HCT116 (cell line): ENCODE data around the gene TKFC. TPM values are rescaled to one million over a fixed set of nuclear protein-coding genes. Genes with fewer than 3 reads are reported as not detected.

Experiments used
- ATAC-seq: fragments of 200-7000 bp; cut with Tn5 transposase; 2 replicates; pipeline ENCODE4 v1.9.1; 2020; ENCODE audit warnings: mild to moderate bottlenecking, moderate library complexity
- BruUV-seq: library from RNA; stranded (reverse); fragments of 400-500 nt; replicated peaks from 2 replicates; lab custom pipeline; 2021; lab: Mats Ljungman, UMichigan
- CTCF ChIA-PET: fragments of 300-600 bp; sonication (Branson Sonifier 250); formaldehyde crosslinking; loops from one replicate; lab custom pipeline; 2021; ENCODE audit warnings: antibody characterized with exemption; lab: Charles Lee
- POLR2A ChIA-PET: fragments of 300-600, 350-600 bp; sonication (Branson Sonifier 250); formaldehyde crosslinking; loops from one replicate; lab custom pipeline; 2021; ENCODE audit warnings: antibody characterized with exemption; lab: Charles Lee
- RAD21 ChIA-PET, 2 experiments: fragments of 300-600 bp; sonication (Branson Sonifier 250); formaldehyde crosslinking; loops; one replicate each; lab custom pipeline; 2023; ENCODE audit warnings: low total read pairs in 2 of 2; ENCODE audit not compliant: uncharacterized antibody in 2 of 2, unreplicated experiment in 2 of 2, low non-redundant PET in 1 of 2; lab: Charles Lee
- DNase-seq: peaks from one replicate; pipeline ENCODE4 v3.0.0-alpha.2; 2010; ENCODE audit warnings: low read depth, low spot score
- H2AFZ ChIP-seq: fragments of 200-600 bp; shearing (Covaris generic), sonication (generic); 2 replicates; pipeline ENCODE4 v1.6.1; 2017; ENCODE audit warnings: low read depth, mixed run types, mixed read lengths, antibody characterized with exemption, low read length; ENCODE audit not compliant: poor library complexity, severe bottlenecking
- H3K27ac ChIP-seq: 2 replicates; pipeline ENCODE4 v1.5.1; 2012; ENCODE audit warnings: low read depth, low read length
- H3K27me3 ChIP-seq: fragments of 200-600 bp; sonication (generic); 2 replicates; pipeline ENCODE4 v1.6.1; 2016; ENCODE audit warnings: mixed run types, low read length, mixed read lengths; ENCODE audit not compliant: insufficient read depth
- H3K36me3 ChIP-seq, 2 experiments: fragments of 200-500 bp in 1 of 2; fragments of 200-600 bp in 1 of 2; sonication (Bioruptor generic) in 1 of 2; sonication (generic) in 1 of 2; 2 replicates each; pipeline versions ENCODE4 v1.5.1 to v1.6.1; 2014 to 2016; ENCODE audit warnings: low read length in 2 of 2, inconsistent platforms in 1 of 2, mixed read lengths in 1 of 2, mixed run types in 1 of 2; ENCODE audit not compliant: insufficient read depth in 2 of 2, control insufficient read depth in 1 of 2
- H3K4me1 ChIP-seq, 2 experiments: fragments of 200-600 bp in 1 of 2; sonication (generic) in 1 of 2; 2 replicates each; pipeline versions ENCODE4 v1.5.1 to v1.6.1; 2012 to 2017; ENCODE audit warnings: low read length in 2 of 2, inconsistent platforms in 1 of 2, mild to moderate bottlenecking in 1 of 2, mixed read lengths in 1 of 2, mixed run types in 1 of 2, moderate library complexity in 1 of 2; ENCODE audit not compliant: insufficient read depth in 2 of 2, control insufficient read depth in 1 of 2
- H3K4me2 ChIP-seq: fragments of 200-600 bp; sonication (generic); 2 replicates; pipeline ENCODE4 v1.6.1; 2017; ENCODE audit warnings: mixed run types, low read length, mixed read lengths
- H3K4me3 ChIP-seq, 2 experiments: fragments of 200-600 bp in 1 of 2; sonication (generic) in 1 of 2; replicated peaks in 1 of 2; 2 replicates each; pipeline ENCODE4 v1.5.1; 2011 to 2016; ENCODE audit warnings: low read length in 2 of 2, control low read depth in 1 of 2, low read depth in 1 of 2, mild to moderate bottlenecking in 1 of 2, mixed read lengths in 1 of 2, mixed run types in 1 of 2
- H3K79me2 ChIP-seq: fragments of 200-600 bp; sonication (generic); 2 replicates; pipeline ENCODE4 v1.6.1; 2017; ENCODE audit warnings: mild to moderate bottlenecking, mixed run types, low read length, moderate library complexity, mixed read lengths; ENCODE audit not compliant: insufficient read depth
- H3K9ac ChIP-seq: fragments of 200-600 bp; sonication (generic); 2 replicates; pipeline ENCODE4 v1.6.1; 2016; ENCODE audit warnings: low read length, mixed read lengths
- H3K9me2 ChIP-seq: fragments of 200-600 bp; sonication (generic), shearing (Covaris generic); 2 replicates; pipeline ENCODE4 v1.6.1; 2017; ENCODE audit warnings: mixed run types, mild to moderate bottlenecking, moderate library complexity; ENCODE audit not compliant: insufficient read depth
- H3K9me3 ChIP-seq, 2 experiments: fragments of 200-500 bp in 1 of 2; fragments of 200-600 bp in 1 of 2; sonication (Bioruptor generic) in 1 of 2; sonication (generic) in 1 of 2; 2 replicates each; pipeline ENCODE4 v1.6.1; 2014 to 2017; ENCODE audit warnings: low read length in 2 of 2, mixed read lengths in 2 of 2, inconsistent platforms in 1 of 2, low read depth in 1 of 2, mild to moderate bottlenecking in 1 of 2, mixed run types in 1 of 2, moderate library complexity in 1 of 2; ENCODE audit not compliant: control insufficient read depth in 1 of 2, insufficient read depth in 1 of 2
- H4K20me1 ChIP-seq: fragments of 200-600 bp; sonication (generic), shearing (Covaris generic); 2 replicates; pipeline ENCODE4 v1.6.1; 2017; ENCODE audit warnings: mixed run types, mild to moderate bottlenecking, moderate library complexity; ENCODE audit not compliant: insufficient read depth
- CBX3 ChIP-seq: IDR thresholded peaks from 2 replicates; pipeline ENCODE4 v1.6.1; 2012; ENCODE audit warnings: low read depth
- ELF1 ChIP-seq: IDR thresholded peaks from 2 replicates; pipeline ENCODE4 v1.6.1; 2012; ENCODE audit warnings: low read depth, borderline replicate concordance
- EZH2phosphoT487 ChIP-seq: fragments of 200-600 bp; IDR thresholded peaks from 2 replicates; pipeline ENCODE4 v1.6.1; 2018; ENCODE audit warnings: antibody characterized with exemption, borderline replicate concordance
- FOSL1 ChIP-seq: IDR thresholded peaks from 2 replicates; pipeline ENCODE4 v1.6.1; 2012; ENCODE audit warnings: low read depth
- POLR2AphosphoS5 ChIP-seq: IDR thresholded peaks from 2 replicates; pipeline ENCODE4 v1.6.1; 2011; ENCODE audit warnings: mild to moderate bottlenecking, low read depth, low read length, moderate library complexity
- SIN3A ChIP-seq: IDR thresholded peaks from 2 replicates; pipeline ENCODE4 v1.6.1; 2012; ENCODE audit warnings: low read depth
- YY1 ChIP-seq: IDR thresholded peaks from 2 replicates; pipeline ENCODE4 v1.6.1; 2011; ENCODE audit warnings: low read length, low read depth, moderate library complexity, mild to moderate bottlenecking; ENCODE audit not compliant: insufficient replicate concordance; ENCODE audit errors: extremely low read depth
- intact Hi-C: fragments of 100-400 bp; cut with micrococcal nuclease; formaldehyde crosslinking; loops from 2 replicates; pipeline ENCODE4 v1.10.0; 2022
- total RNA-seq: library from RNA; stranded (reverse); gene quantifications from one replicate; pipeline ENCODE4 v1.2.1, GENCODE V29; 2021; ENCODE audit not compliant: unreplicated experiment
- TF ChIP-seq, protein P1 (sequence below): IDR thresholded peaks from 2 replicates; pipeline ENCODE4 v1.6.1; 2011; ENCODE audit warnings: mild to moderate bottlenecking, low read length, moderate library complexity; ENCODE audit not compliant: insufficient replicate concordance; ENCODE audit errors: extremely low read depth
- TF ChIP-seq, protein P2 (sequence below), 3 experiments: fragments of 200-600 bp in 1 of 3; sonication (generic) in 1 of 3; IDR thresholded peaks in 2 of 3; conservative IDR thresholded peaks in 1 of 3; 2 replicates each; pipeline ENCODE4 v1.5.1; 2012 to 2017; ENCODE audit warnings: low read depth in 2 of 3, low read length in 2 of 3, antibody characterized with exemption in 1 of 3, borderline replicate concordance in 1 of 3, control low read depth in 1 of 3, mild to moderate bottlenecking in 1 of 3, mixed read lengths in 1 of 3, mixed run types in 1 of 3, moderate library complexity in 1 of 3; ENCODE audit not compliant: insufficient read depth in 1 of 3

Gene TKFC
- total RNA-seq, 1 experiment from 2014 or later = 156 TPM

DNA sequence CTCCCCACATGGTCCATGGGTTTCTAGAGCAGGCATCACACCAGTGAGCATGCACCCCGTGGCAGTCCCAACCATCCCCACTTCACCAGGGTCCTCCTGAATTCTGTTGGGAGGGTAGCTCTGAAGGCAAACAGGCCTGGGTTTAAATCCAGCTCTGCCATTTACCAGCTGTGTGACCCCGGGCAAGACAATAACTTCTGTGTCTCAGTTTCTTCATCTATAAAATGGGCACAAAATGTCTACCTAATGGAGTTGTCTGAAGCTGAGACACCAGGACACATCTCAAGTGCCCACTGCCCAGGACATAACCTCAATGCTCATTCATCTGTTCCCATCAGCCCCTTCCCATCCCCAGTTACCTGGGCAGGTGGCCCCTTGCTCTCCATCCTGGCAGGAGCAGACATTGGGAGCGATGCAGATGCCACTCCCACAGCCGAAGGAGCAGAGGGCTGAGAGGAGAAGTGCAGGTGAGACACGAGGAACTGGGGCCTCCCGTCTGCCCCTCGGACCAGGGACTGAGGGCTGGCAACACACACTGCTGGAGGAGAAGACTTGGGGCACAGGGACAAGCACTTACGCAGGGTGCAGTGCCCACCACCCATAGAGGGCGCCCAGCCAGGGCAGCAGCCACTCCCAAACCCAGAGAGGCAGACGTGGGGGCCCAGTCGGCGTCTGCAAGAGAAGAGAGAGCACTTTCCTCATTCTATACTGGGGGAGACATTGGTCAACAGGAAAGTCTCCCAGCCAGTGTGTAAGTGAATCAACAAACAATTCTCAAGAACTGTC is 41.9 kb upstream of the TKFC start:
- BruUV-seq = no TSS peak

DNA sequence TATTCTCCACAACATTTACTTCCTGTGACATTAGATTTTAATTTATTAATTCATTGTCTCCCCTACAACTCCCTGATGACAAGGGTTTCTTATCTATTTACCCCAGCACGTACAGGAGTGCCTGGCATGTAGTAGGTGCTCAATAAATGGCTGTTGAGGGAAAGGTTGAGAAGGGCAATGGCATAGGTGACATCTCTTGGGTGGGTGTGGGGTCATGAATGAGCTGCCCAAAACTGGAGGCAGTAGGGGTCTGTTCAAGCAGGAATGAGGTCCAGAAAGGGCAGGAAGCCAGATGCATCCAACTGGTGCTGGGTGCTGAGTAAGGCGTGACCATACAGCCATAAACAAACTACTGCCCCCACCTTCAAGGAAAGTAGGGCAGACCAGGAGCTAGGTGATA is 40.7 kb upstream of the TKFC start:
- no TSS peak for BruUV-seq
- Histone ChIP-seq H3K27me3 (no peaks in the 10 kb centered on the region), H3K79me2 (no peaks in the 10 kb centered on the region), H3K4me3 (no peak overlapping the region), H3K4me2 (no peak overlapping the region), H4K20me1 (no peaks in the 10 kb centered on the region), H3K36me3 (no peaks in the 10 kb centered on the region), H3K4me1 (no peaks in the 10 kb centered on the region), H3K9me2 (no peaks in the 10 kb centered on the region), H3K9ac (no peak overlapping the region), H2AFZ (no peak overlapping the region), H3K9me3 (no peaks in the 10 kb centered on the region), H3K27ac (no peak overlapping the region)
- no peak for DNase-seq
- no peak for ATAC-seq
- CTCF ChIA-PET = no interaction called here
- RAD21 ChIA-PET = no interaction called here
- intact Hi-C loops = no loop called here
- POLR2A ChIA-PET = no interaction called here
- TF ChIP-seq SIN3A = no peak
- TF ChIP-seq POLR2AphosphoS5 = no peak
- TF ChIP-seq, protein P1, sequence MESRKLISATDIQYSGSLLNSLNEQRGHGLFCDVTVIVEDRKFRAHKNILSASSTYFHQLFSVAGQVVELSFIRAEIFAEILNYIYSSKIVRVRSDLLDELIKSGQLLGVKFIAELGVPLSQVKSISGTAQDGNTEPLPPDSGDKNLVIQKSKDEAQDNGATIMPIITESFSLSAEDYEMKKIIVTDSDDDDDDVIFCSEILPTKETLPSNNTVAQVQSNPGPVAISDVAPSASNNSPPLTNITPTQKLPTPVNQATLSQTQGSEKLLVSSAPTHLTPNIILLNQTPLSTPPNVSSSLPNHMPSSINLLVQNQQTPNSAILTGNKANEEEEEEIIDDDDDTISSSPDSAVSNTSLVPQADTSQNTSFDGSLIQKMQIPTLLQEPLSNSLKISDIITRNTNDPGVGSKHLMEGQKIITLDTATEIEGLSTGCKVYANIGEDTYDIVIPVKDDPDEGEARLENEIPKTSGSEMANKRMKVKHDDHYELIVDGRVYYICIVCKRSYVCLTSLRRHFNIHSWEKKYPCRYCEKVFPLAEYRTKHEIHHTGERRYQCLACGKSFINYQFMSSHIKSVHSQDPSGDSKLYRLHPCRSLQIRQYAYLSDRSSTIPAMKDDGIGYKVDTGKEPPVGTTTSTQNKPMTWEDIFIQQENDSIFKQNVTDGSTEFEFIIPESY = no peak
- TF ChIP-seq EZH2phosphoT487 = no peak
- TF ChIP-seq CBX3 = no peak
- TF ChIP-seq FOSL1 = no peak
- no peak for TF ChIP-seq ELF1

More for the DNA sequence above, 41.9 kb upstream of the TKFC start:
- Histone ChIP-seq H3K27me3 (no peaks in the 10 kb centered on the region), H3K4me2 (no peak overlapping the region), H3K9me3 (no peaks in the 10 kb centered on the region), H4K20me1 (no peaks in the 10 kb centered on the region), H3K27ac (no peak overlapping the region), H3K4me1 (no peaks in the 10 kb centered on the region)
- POLR2A ChIA-PET = no interaction called here
- TF ChIP-seq, protein P2, sequence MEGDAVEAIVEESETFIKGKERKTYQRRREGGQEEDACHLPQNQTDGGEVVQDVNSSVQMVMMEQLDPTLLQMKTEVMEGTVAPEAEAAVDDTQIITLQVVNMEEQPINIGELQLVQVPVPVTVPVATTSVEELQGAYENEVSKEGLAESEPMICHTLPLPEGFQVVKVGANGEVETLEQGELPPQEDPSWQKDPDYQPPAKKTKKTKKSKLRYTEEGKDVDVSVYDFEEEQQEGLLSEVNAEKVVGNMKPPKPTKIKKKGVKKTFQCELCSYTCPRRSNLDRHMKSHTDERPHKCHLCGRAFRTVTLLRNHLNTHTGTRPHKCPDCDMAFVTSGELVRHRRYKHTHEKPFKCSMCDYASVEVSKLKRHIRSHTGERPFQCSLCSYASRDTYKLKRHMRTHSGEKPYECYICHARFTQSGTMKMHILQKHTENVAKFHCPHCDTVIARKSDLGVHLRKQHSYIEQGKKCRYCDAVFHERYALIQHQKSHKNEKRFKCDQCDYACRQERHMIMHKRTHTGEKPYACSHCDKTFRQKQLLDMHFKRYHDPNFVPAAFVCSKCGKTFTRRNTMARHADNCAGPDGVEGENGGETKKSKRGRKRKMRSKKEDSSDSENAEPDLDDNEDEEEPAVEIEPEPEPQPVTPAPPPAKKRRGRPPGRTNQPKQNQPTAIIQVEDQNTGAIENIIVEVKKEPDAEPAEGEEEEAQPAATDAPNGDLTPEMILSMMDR (IDR thresholded peaks at IDR 0.05 in 2 of 3, conservative IDR thresholded peaks at IDR 0.05 in 1 of 3; ENCODE audit: borderline replicate concordance in 1 of 3, insufficient read depth in 1 of 3, low read depth in 2 of 3, low read length in 2 of 3) = peak in 2 of 3 experiments; percentile 31 to 35; a peak in 2 of 6 replicates
- no peak for TF ChIP-seq YY1
- TF ChIP-seq, all 23 proteins: peak for 1
- DNase-seq (no peak), ATAC-seq (peak; percentile 45; the same call in 1 of the 2 replicates)
- H3K9ac ChIP-seq = no peak overlapping the region
- no peaks in the 10 kb centered on the region for H3K79me2 ChIP-seq
- H3K9me2 ChIP-seq = no peaks in the 10 kb centered on the region
- intact Hi-C loops = no loop called here
- no peak overlapping the region for H3K4me3 ChIP-seq
- RAD21 ChIA-PET = no interaction called here
- H2AFZ ChIP-seq = no peak overlapping the region
- CTCF ChIA-PET = no interaction called here
- no peaks in the 10 kb centered on the region for H3K36me3 ChIP-seq
